ENCODE data around the gene RAB31.
"Not testable (repeated sequence)": the region's sequence is repeated elsewhere in the genome, so short reads cannot be mapped to it uniquely, and the experiment has no call there.

Gene RAB31

DNA sequence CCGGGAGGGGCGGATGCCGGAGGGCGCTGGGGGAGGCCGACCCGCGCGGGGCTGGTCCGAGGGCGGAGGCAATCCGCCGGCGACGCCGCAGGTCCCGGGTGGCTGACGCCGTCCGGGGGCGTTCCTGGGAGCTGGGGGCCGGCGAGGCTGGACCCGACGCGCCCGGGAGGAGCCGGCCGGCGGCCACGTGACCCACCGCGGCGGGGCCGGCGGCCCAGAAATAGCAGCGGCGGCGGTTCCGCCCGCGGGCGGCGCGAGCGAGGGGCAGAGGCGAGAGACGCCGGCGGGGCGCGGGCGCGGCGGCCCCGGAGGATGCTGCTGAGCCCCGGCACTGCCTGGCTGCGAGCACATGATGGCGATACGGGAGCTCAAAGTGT, at the start of gene RAB31:
TSS of gene RAB31 (plus strand) at position 245 of the 377 bp plus-strand sequence. CDS start at position 350, 105 bp downstream.
- peaks cover 32% of the 10 kb centered on the region for H3K27me3 ChIP-seq (ENCODE audit: control insufficient read depth, insufficient read depth, low read length)
- H3K36me3 ChIP-seq (ENCODE audit: control insufficient read depth, insufficient read depth, low read length), result no peaks in the 10 kb centered on the region; the same call in 1 of the 2 replicates
- H3K27ac ChIP-seq (ENCODE audit: low read depth, low read length), result peak within 1 kb of the TSS; percentile 50; the same call in 1 of the 2 replicates
- peak within 1 kb of the TSS; percentile 85 for H3K4me3 ChIP-seq (ENCODE audit: low read depth, low read length)
- H3K9ac ChIP-seq (ENCODE audit: low read length), result peak within 1 kb of the TSS; percentile 86
- H3K4me1 ChIP-seq (ENCODE audit: control insufficient read depth, insufficient read depth, low read length), result peaks cover 54% of the 10 kb centered on the region
- H3K9me3 ChIP-seq (ENCODE audit: control insufficient read depth, insufficient read depth, low read depth, low read length), result no peaks in the 10 kb centered on the region

- H3K27ac ChIP-seq (ENCODE audit: low read depth, low read length), result no peak overlapping the region
- no peaks in the 10 kb centered on the region for H3K36me3 ChIP-seq (ENCODE audit: control insufficient read depth, insufficient read depth, low read length)
- H3K27me3 ChIP-seq (ENCODE audit: control insufficient read depth, insufficient read depth, low read length), result no peaks in the 10 kb centered on the region
- no peak overlapping the region for H3K4me3 ChIP-seq (ENCODE audit: low read depth, low read length)
- H3K9me3 ChIP-seq (ENCODE audit: control insufficient read depth, insufficient read depth, low read depth, low read length), result no peaks in the 10 kb centered on the region
- H3K4me1 ChIP-seq (ENCODE audit: control insufficient read depth, insufficient read depth, low read length), result no peaks in the 10 kb centered on the region
- no peak overlapping the region for H3K9ac ChIP-seq (ENCODE audit: low read length)
Observed at GRCh38 chr18:9659499-9660375, 48.4 kb upstream of the RAB31 start.

- Histone ChIP-seq H3K27me3 (ENCODE audit: control insufficient read depth, insufficient read depth, low read length) (no peaks in the 10 kb centered on the region), H3K27ac (ENCODE audit: low read depth, low read length) (no peak overlapping the region), H3K9me3 (ENCODE audit: control insufficient read depth, insufficient read depth, low read depth, low read length) (no peaks in the 10 kb centered on the region), H3K36me3 (ENCODE audit: control insufficient read depth, insufficient read depth, low read length) (no peaks in the 10 kb centered on the region), H3K9ac (ENCODE audit: low read length) (no peak overlapping the region), H3K4me3 (ENCODE audit: low read depth, low read length) (no peak overlapping the region), H3K4me1 (ENCODE audit: control insufficient read depth, insufficient read depth, low read length) (no peaks in the 10 kb centered on the region)
Observed at GRCh38 chr18:9661564-9661963, 46.5 kb upstream of the RAB31 start.

- Histone ChIP-seq H3K9ac (ENCODE audit: low read length) (no peak overlapping the region), H3K4me1 (ENCODE audit: control insufficient read depth, insufficient read depth, low read length) (no peaks in the 10 kb centered on the region), H3K4me3 (ENCODE audit: low read depth, low read length) (no peak overlapping the region), H3K9me3 (ENCODE audit: control insufficient read depth, insufficient read depth, low read depth, low read length) (no peaks in the 10 kb centered on the region), H3K36me3 (ENCODE audit: control insufficient read depth, insufficient read depth, low read length) (no peaks in the 10 kb centered on the region), H3K27ac (ENCODE audit: low read depth, low read length) (no peak overlapping the region), H3K27me3 (ENCODE audit: control insufficient read depth, insufficient read depth, low read length) (no peaks in the 10 kb centered on the region)
Observed at GRCh38 chr18:9663377-9663776, 44.7 kb upstream of the RAB31 start.

DNA sequence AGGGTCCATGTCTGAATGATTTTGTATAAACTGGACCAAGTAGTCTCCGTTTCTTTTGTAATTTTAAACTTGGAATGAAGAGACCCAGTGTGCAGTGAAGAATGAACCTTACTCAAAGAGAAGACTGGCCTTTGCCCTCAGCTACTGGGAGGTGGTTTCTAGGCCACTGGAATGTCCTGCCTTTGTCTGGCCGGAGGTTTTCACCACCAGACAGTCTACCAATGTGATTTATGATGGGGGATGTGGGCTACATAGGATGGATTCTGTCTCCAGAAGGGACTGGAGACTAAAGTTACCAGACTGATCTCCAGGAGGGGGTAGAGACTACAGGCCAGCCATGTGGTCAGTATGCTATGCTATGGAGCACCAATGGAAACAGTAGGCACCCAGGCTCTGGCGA, 42.8 kb upstream of the RAB31 start:
- Histone ChIP-seq H3K9ac (ENCODE audit: low read length) (no peak overlapping the region), H3K4me1 (ENCODE audit: control insufficient read depth, insufficient read depth, low read length) (no peaks in the 10 kb centered on the region), H3K27ac (ENCODE audit: low read depth, low read length) (no peak overlapping the region), H3K4me3 (ENCODE audit: low read depth, low read length) (no peak overlapping the region), H3K9me3 (ENCODE audit: control insufficient read depth, insufficient read depth, low read depth, low read length) (no peaks in the 10 kb centered on the region), H3K36me3 (ENCODE audit: control insufficient read depth, insufficient read depth, low read length) (no peaks in the 10 kb centered on the region), H3K27me3 (ENCODE audit: control insufficient read depth, insufficient read depth, low read length) (no peaks in the 10 kb centered on the region)

DNA sequence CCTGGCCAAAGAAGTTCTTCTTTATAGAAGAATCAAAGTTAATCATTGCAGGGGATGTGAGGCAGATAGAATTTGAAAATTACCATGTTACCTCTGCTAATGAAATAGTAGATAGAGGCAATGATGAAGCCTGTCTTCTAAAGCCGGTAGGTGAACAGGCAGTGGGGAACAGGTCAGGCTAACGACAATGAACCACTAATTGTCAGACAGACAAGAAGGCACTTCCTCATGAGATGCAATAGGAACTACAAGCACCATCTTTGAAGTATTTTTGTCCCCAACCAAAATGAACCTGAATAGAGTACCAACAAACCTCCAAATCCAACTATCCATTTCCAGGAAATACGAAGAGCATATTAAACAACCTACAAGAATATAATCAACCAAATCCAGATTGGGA, 41.6 kb upstream of the RAB31 start:
- no peak overlapping the region for H3K9ac ChIP-seq (ENCODE audit: low read length)
- H3K9me3 ChIP-seq (ENCODE audit: control insufficient read depth, insufficient read depth, low read depth, low read length), result no peaks in the 10 kb centered on the region
- no peaks in the 10 kb centered on the region for H3K27me3 ChIP-seq (ENCODE audit: control insufficient read depth, insufficient read depth, low read length)
- H3K36me3 ChIP-seq (ENCODE audit: control insufficient read depth, insufficient read depth, low read length), result no peaks in the 10 kb centered on the region
- H3K4me1 ChIP-seq (ENCODE audit: control insufficient read depth, insufficient read depth, low read length), result no peaks in the 10 kb centered on the region
- H3K4me3 ChIP-seq (ENCODE audit: low read depth, low read length), result no peak overlapping the region
- no peak overlapping the region for H3K27ac ChIP-seq (ENCODE audit: low read depth, low read length)

DNA sequence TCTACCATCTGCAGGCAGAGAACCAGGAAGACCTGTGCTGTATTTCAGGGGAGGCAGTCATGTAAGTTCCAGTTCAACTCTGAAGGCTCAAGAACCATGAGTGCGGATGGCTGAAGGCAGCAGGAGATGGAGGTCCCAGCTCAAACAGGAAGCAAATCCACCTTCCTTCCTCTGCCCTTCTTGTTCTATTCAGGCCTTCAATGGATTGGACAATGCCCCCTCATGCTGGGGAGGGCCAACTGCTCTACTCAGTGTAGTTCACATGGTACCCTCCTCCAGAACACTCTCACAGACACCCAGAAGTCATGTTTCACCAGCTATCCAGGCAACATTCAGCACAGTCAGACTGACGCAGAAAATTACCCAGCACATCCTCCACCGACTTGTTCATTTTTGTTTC, 39.1 kb upstream of the RAB31 start:
- Histone ChIP-seq H3K36me3 (ENCODE audit: control insufficient read depth, insufficient read depth, low read length) (no peaks in the 10 kb centered on the region), H3K9me3 (ENCODE audit: control insufficient read depth, insufficient read depth, low read depth, low read length) (no peaks in the 10 kb centered on the region), H3K27me3 (ENCODE audit: control insufficient read depth, insufficient read depth, low read length) (no peaks in the 10 kb centered on the region), H3K9ac (ENCODE audit: low read length) (no peak overlapping the region), H3K27ac (ENCODE audit: low read depth, low read length) (no peak overlapping the region), H3K4me1 (ENCODE audit: control insufficient read depth, insufficient read depth, low read length) (0 out of 2 replicates have a peak, but pooled peaks cover 5% of the 10 kb centered on the region), H3K4me3 (ENCODE audit: low read depth, low read length) (no peak overlapping the region)

- no peak overlapping the region for H3K9ac ChIP-seq (ENCODE audit: low read length)
- H3K4me1 ChIP-seq (ENCODE audit: control insufficient read depth, insufficient read depth, low read length), result 0 out of 2 replicates have a peak, but pooled peaks cover 5% of the 10 kb centered on the region
- no peaks in the 10 kb centered on the region for H3K36me3 ChIP-seq (ENCODE audit: control insufficient read depth, insufficient read depth, low read length)
- no peaks in the 10 kb centered on the region for H3K9me3 ChIP-seq (ENCODE audit: control insufficient read depth, insufficient read depth, low read depth, low read length)
- no peaks in the 10 kb centered on the region for H3K27me3 ChIP-seq (ENCODE audit: control insufficient read depth, insufficient read depth, low read length)
- H3K4me3 ChIP-seq (ENCODE audit: low read depth, low read length), result no peak overlapping the region
- no peak overlapping the region for H3K27ac ChIP-seq (ENCODE audit: low read depth, low read length)
Observed at GRCh38 chr18:9671214-9671613, 36.9 kb upstream of the RAB31 start.

- Histone ChIP-seq H3K27me3 (ENCODE audit: control insufficient read depth, insufficient read depth, low read length) (no peaks in the 10 kb centered on the region), H3K4me1 (ENCODE audit: control insufficient read depth, insufficient read depth, low read length) (0 out of 2 replicates have a peak, but pooled peaks cover 5% of the 10 kb centered on the region), H3K4me3 (ENCODE audit: low read depth, low read length) (no peak overlapping the region), H3K9me3 (ENCODE audit: control insufficient read depth, insufficient read depth, low read depth, low read length) (peaks cover 4% of the 10 kb centered on the region; the same call in 1 of the 2 replicates), H3K9ac (ENCODE audit: low read length) (no peak overlapping the region), H3K27ac (ENCODE audit: low read depth, low read length) (no peak overlapping the region), H3K36me3 (ENCODE audit: control insufficient read depth, insufficient read depth, low read length) (no peaks in the 10 kb centered on the region)
Observed at GRCh38 chr18:9673296-9674251, 34.5 kb upstream of the RAB31 start.

DNA sequence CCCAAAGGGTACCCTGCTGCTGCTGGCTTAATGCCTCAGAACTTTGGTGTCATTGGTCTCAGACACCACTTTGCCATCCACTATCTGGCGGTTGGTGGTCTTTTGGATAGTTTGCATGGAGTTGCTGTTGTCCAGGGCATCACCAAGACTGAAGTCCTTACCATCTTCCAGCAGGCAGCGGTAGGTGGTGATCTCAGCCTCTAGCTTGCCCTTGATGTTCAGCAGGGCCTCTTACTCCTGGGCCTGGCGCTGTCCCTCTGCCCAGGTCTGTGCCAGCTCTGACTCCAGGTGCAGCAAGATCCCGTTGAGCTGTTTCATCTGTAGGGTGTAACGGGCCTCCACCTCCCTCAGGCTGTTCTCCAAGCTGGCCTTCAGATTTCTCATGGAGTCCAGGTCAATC, 29.9 kb upstream of the RAB31 start:
- H3K9ac ChIP-seq (ENCODE audit: low read length); H3K9me3 ChIP-seq (ENCODE audit: control insufficient read depth, insufficient read depth, low read depth, low read length); H3K4me1 ChIP-seq (ENCODE audit: control insufficient read depth, insufficient read depth, low read length); H3K27me3 ChIP-seq (ENCODE audit: control insufficient read depth, insufficient read depth, low read length); H3K36me3 ChIP-seq (ENCODE audit: control insufficient read depth, insufficient read depth, low read length); H3K27ac ChIP-seq (ENCODE audit: low read depth, low read length); H3K4me3 ChIP-seq (ENCODE audit: low read depth, low read length): not testable (repeated sequence)

GRCh38 chr18:9679125-9679524, 29.0 kb upstream of the RAB31 start:
- H3K36me3 ChIP-seq (ENCODE audit: control insufficient read depth, insufficient read depth, low read length), result no peaks in the 10 kb centered on the region
- H3K9ac ChIP-seq (ENCODE audit: low read length), result no peak overlapping the region
- H3K27me3 ChIP-seq (ENCODE audit: control insufficient read depth, insufficient read depth, low read length), result no peaks in the 10 kb centered on the region
- H3K27ac ChIP-seq (ENCODE audit: low read depth, low read length), result no peak overlapping the region
- H3K9me3 ChIP-seq (ENCODE audit: control insufficient read depth, insufficient read depth, low read depth, low read length), result peaks cover 4% of the 10 kb centered on the region; the same call in 1 of the 2 replicates
- H3K4me3 ChIP-seq (ENCODE audit: low read depth, low read length), result no peak overlapping the region
- peaks cover 8% of the 10 kb centered on the region; the same call in 1 of the 2 replicates for H3K4me1 ChIP-seq (ENCODE audit: control insufficient read depth, insufficient read depth, low read length)
